Epithelial cell of proximal tubule (primary cell): Measurements from ENCODE around the gene GPC2. TPM values are rescaled to one million over a fixed set of nuclear protein-coding genes. Genes with fewer than 3 reads are reported as not detected.

Experiments
- DNase-seq: peaks from one replicate; pipeline ENCODE4 v3.0.0-alpha.2; 2011; ENCODE audit warnings: low read depth
- H3K4me3 ChIP-seq: 2 replicates; pipeline ENCODE4 v1.5.1; 2011; ENCODE audit warnings: low read depth, mild to moderate bottlenecking, low read length
- CTCF ChIP-seq: conservative IDR thresholded peaks from 2 replicates; pipeline ENCODE4 v1.5.1; 2012; ENCODE audit warnings: low read depth, mild to moderate bottlenecking, low read length
- total RNA-seq: library from RNA; depleted of rRNA; stranded (reverse); fragments of >200 nt; gene quantifications from 2 replicates; pipeline ENCODE4 v1.2.3, GENCODE V29; 2015

The GPC2 gene
- total RNA-seq, 1 donor from 2014 or later, result 11.0 TPM

GRCh38 chr7:100126931-100127865 is 50.0 kb downstream of the GPC2 start, which contains the start of gene MBLAC1:
Gene MBLAC1, plus strand, starts transcription at chr7:100126967. Its CDS starts 429 bp downstream, at chr7:100127396.
- TF ChIP-seq CTCF, result no peak
- peak within 1 kb of the TSS; percentile 94 for H3K4me3 ChIP-seq
- peak; percentile 52 for DNase-seq

DNA sequence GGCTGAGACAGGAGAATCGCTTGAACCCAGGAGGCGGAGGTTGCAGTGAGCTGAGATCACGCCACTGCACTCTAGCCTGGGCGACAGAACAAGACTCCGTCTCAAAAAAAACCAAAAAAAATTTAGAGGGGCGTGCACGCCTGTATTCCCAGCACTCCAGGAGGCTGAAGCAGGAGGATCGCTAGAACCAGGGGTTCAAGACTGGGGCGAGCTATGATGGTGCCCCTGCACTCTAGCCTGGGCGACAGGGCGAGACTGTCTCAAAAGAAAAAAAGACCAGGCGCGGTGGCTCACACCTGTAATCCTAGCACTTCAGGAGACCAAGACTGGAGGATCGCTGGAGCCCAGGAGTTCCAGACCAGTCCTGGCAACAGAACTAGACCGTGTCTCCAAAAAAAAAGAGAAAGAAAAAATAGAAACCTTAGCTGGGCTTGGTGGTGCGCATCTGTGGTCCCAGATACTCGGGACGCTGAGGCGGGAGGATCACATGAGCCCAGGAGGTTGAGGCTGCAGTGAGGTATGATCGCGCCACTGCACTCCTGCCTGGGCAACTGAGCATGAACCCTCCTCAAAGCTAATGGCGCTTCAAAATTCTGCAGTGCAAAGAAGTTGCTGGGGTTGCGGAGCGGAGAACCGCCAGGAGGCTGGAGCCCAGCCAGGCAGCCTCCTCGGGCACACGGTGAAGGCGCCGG is 50.8 kb downstream of the GPC2 start:
- peak overlapping the region; percentile 94 for H3K4me3 ChIP-seq
- peak; percentile 19 for DNase-seq
- peak; percentile 7 for TF ChIP-seq CTCF

DNA sequence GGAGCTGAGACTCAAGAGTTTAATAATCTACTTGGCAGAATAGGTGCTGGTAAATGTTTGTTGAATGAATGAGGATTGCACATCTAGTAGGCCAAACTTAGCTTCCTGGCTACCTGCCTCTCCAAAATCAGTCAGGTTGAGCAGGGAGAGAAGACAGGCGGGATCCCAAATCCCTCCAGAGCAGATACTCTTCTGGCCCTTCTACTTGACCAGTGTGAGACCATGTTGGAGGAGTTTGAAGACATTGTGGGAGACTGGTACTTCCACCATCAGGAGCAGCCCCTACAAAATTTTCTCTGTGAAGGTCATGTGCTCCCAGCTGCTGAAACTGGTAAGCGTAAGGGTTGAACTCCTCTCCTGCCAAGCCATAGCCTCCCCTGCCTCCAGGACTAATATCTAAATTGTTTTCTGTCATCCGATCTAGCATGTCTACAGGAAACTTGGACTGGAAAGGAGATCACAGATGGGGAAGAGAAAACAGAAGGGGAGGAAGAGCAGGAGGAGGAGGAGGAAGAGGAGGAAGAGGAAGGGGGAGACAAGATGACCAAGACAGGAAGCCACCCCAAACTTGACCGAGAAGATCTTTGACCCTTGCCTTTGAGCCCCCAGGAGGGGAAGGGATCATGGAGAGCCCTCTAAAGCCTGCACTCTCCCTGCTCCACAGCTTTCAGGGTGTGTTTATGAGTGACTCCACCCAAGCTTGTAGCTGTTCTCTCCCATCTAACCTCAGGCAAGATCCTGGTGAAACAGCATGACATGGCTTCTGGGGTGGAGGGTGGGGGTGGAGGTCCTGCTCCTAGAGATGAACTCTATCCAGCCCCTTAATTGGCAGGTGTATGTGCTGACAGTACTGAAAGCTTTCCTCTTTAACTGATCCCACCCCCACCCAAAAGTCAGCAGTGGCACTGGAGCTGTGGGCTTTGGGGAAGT is 52.6 kb downstream of the GPC2 start:
- DNase-seq, result no peak
- TF ChIP-seq CTCF, result no peak

DNA sequence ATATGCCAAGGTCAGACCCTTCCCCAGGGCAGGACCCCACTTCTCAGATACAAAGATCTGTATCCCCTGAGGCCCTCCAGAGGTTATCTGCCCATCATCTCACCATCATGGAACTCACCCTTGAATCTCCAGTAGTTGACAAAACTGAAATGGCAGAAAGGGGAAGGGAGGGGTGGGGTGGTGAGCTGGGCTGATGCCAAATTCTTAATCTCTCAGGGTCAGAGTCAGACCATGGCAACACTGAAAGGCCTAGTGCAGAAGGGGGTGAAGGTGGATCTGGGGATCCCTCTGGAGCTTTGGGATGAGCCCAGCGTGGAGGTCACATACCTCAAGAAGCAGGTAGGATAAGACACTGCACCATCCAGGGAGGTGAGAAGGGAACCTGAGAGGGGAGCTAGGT is 54.6 kb downstream of the GPC2 start:
- no peak for TF ChIP-seq CTCF
- no peak overlapping the region for H3K4me3 ChIP-seq
- no peak for DNase-seq

More for the DNA sequence above, 52.6 kb downstream of the GPC2 start:
- H3K4me3 ChIP-seq, result no peak overlapping the region

- H3K4me3 ChIP-seq, result no peak overlapping the region
- TF ChIP-seq CTCF, result no peak
- no peak for DNase-seq
These were observed 55.1 kb downstream of the GPC2 start for GRCh38 chr7:100122067-100122466.

DNA sequence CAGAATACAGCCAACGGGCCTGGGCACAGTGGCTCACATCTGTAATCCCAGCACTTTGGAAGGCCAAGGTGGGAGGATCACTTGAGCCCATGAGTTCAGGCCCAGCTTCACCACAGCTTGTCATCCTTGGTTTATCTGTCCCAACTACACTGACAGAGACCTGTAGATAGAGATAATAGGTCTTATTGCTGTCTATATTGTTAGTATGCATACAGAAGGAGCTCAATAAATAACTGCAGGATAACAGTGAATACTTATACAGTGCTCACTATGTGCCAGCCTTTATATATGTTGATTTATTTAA is 56.5 kb downstream of the GPC2 start:
- no peak for TF ChIP-seq CTCF
- no peak for DNase-seq
- peak overlapping the region; percentile 100 for H3K4me3 ChIP-seq
